Measurements from ENCODE around the gene TRAK1. TPM values are rescaled to one million over a fixed set of nuclear protein-coding genes. Genes with fewer than 3 reads are reported as not detected.
A peak's percentile ranks its signal among the peaks of the same experiment; 100 is the strongest.

The TRAK1 gene
- total RNA-seq, 1 donor from 2014 or later = 41.0 TPM

DNA sequence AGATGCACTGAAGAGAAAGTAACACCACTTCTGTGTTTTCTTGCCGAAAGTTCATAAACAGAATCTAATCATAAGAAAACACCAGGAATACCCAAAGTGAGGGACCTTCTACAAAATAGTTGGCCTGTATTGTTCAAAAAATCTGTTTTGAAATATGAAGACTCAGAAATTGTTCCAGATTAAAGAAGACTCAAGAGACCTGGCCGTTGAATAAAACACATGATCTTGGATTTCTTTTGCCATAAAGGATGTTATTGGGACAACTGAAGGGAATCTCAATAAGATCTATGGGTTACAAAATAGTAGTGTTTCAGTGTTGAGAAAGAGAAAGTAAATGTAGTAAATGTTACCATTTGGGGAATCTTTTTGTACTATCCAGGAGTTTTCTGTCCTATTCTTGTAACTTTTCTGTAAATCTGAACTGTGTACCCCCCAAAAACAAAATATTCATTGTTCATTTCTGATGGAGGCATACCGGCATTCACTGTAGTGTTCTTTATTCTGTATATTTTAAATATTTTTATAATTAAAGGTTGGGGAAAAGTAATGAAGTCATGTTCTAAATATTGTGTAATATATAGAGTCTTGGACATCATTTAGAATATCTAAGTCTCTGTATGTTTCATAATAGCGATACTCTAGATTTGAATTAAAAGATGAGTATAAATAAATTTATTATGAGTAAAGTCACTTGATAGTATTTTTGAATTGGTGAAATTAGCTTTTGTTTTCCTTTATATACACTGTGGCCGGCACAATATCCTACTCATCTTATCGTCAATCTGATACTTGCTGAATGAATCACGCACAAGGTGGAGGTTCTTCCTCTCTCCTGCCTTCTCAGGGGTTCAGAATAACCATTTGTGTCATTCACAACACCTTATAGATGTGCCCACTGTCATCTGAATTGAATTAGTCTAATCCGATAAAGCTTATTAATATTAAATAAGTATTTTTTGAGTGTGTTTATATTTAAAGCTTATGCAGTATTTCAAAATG, 66.7 kb downstream of the TRAK1 start:
- Mint-ChIP-seq H3K36me3 (ENCODE audit: low read depth) (no peaks in the 10 kb centered on the region), H3K4me1 (peaks cover 19% of the 10 kb centered on the region), H3K4me3 (no peak overlapping the region), H3K9me3 (no peaks in the 10 kb centered on the region), H3K27ac (ENCODE audit: unreplicated experiment) (no peak overlapping the region), H3K27me3 (ENCODE audit: low read depth) (no peaks in the 10 kb centered on the region)
- no peak for TF ChIP-seq CTCF (conservative IDR thresholded peaks at IDR 0.05)
- DNase-seq (ENCODE audit: low read depth, low spot score) = no peak

- peaks cover 19% of the 10 kb centered on the region for H3K4me1 Mint-ChIP-seq
- no peak for DNase-seq (ENCODE audit: low read depth, low spot score)
- H3K27me3 Mint-ChIP-seq (ENCODE audit: low read depth) = no peaks in the 10 kb centered on the region
Observed at GRCh38 chr3:42159147-42159546, 68.0 kb downstream of the TRAK1 start.

DNA sequence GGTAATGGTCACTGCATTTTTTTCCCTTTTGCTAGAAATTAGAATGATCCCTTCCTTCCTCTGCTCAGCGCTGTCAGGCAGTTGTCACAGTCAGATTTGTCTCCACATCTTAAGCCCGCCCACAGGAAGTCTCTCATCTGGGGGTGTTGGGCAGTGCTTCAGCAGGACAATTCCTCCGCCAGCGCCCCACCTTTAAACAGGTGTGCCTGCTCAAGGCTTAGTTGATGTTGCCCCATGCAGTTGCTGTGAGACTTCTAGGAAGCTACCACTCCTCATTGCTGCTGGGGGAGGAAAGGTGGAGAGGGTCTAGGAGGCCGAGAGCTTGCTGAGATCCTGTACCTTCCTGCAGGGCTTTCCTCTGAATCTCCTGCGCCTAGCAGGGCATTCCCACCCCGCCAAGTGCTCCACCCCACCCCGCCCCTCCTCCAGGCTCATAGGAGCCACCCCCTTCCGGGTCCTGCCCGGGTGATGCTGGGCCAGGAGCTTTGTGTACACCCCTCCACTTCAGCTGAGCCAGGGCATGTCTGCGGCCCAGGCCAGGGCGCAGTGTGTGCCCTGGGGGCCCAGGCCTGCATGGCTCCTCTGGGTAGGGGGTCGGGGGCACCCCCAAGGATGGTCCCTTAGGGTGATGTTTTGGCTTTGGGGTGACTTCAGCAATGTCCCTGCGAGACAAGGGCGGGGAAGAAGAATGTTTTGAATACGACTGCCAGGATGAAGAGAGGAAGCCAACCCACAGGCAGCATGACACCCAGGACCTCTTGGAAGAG, 68.7 kb downstream of the TRAK1 start:
- no peaks in the 10 kb centered on the region for H3K9me3 Mint-ChIP-seq
- no peaks in the 10 kb centered on the region for H3K27me3 Mint-ChIP-seq (ENCODE audit: low read depth)
- H3K27ac Mint-ChIP-seq (ENCODE audit: unreplicated experiment) = no peak overlapping the region
- no peak for TF ChIP-seq CTCF (conservative IDR thresholded peaks at IDR 0.05)
- peak overlapping the region; percentile 0 for H3K4me3 Mint-ChIP-seq
- DNase-seq (ENCODE audit: low read depth, low spot score) = peak; percentile 9
- H3K36me3 Mint-ChIP-seq (ENCODE audit: low read depth) = no peaks in the 10 kb centered on the region
- peaks cover 21% of the 10 kb centered on the region for H3K4me1 Mint-ChIP-seq

More at GRCh38 chr3:42159147-42159546, 68.0 kb downstream of the TRAK1 start:
- no peak for TF ChIP-seq CTCF (conservative IDR thresholded peaks at IDR 0.05)
- no peak overlapping the region for H3K27ac Mint-ChIP-seq (ENCODE audit: unreplicated experiment)
- no peaks in the 10 kb centered on the region for H3K36me3 Mint-ChIP-seq (ENCODE audit: low read depth)
- no peaks in the 10 kb centered on the region for H3K9me3 Mint-ChIP-seq
- H3K4me3 Mint-ChIP-seq = peak overlapping the region; percentile 0

DNA sequence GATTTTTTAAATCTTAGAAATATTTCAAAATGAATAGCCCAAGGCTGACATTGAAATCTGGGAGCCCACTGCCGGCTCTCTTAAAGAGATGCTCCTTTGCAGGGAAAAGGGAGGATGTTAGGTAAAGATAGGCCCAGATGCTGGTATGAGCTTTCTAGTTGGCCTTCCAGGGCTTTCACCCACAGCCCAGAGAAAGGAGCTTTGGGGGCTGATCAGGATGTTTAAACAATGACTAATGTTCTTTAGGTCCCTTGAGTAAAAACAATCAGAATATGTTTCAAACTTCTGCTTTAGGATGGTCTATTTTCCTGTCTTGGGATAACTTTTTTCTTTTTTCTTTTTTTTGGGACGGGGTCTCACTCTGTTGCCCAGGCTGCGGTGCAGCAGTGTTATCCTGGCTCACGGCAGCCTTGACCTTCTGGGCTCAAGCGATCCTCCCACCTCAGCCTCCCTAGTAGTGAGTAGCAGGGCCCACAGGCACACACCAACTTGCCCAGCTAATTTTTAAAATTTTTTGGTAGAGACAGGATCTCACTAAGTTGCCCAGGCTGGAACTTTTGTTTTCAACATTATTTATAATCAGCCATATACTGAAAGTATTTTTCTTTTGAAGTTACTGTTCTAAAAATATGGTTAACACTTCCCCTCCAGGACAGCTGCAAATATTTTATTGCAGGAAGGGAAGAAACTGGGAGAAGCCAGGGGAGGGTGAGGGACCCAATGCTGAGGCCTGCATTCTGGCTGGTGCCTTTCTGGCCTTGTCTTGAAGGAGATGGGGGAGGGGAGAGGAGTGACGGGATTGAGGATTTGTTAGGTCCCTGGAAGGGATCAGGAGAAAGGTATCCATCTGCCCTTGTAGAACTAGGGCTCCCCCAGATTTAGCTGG, 70.1 kb downstream of the TRAK1 start:
- TF ChIP-seq CTCF (conservative IDR thresholded peaks at IDR 0.05) = no peak
- H3K27me3 Mint-ChIP-seq (ENCODE audit: low read depth) = no peaks in the 10 kb centered on the region
- no peak overlapping the region for H3K27ac Mint-ChIP-seq (ENCODE audit: unreplicated experiment)
- no peaks in the 10 kb centered on the region for H3K36me3 Mint-ChIP-seq (ENCODE audit: low read depth)
- DNase-seq (ENCODE audit: low read depth, low spot score) = no peak
- H3K4me1 Mint-ChIP-seq = peaks cover 26% of the 10 kb centered on the region
- no peaks in the 10 kb centered on the region for H3K9me3 Mint-ChIP-seq
- no peak overlapping the region for H3K4me3 Mint-ChIP-seq

DNA sequence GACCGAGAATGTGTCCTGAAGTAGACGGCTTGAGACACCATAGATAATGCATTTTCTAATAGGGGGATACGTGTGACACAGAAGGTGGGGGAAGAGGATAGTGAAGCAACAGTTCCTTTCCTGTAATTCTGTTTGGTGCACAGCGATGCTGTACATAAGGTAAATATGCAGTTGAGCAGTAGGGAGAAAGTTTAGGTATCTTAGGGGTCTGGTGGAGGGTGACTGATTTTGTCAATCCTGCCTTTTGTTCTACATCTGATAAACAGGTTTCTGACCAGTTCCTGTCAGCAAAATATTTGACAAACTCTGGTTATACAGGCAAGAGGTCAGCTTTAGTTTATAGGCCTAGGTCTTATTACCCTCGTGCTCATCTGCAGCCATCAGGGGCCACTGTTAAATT, 71.3 kb downstream of the TRAK1 start:
- Mint-ChIP-seq H3K4me3 (no peak overlapping the region), H3K9me3 (no peaks in the 10 kb centered on the region), H3K4me1 (peaks cover 26% of the 10 kb centered on the region), H3K27ac (ENCODE audit: unreplicated experiment) (no peak overlapping the region), H3K36me3 (ENCODE audit: low read depth) (no peaks in the 10 kb centered on the region), H3K27me3 (ENCODE audit: low read depth) (no peaks in the 10 kb centered on the region)
- no peak for DNase-seq (ENCODE audit: low read depth, low spot score)
- TF ChIP-seq CTCF (conservative IDR thresholded peaks at IDR 0.05) = no peak

Data from neural crest cell (in vitro differentiated cells).